Activated naive CD4-positive, alpha-beta T cell (primary cell): ENCODE results near the gene TTC28.
"Not testable (repeated sequence)": the region's sequence is repeated elsewhere in the genome, so short reads cannot be mapped to it uniquely, and the experiment has no call there.

Experiments used
- DNase-seq, 4 experiments: peaks; one replicate each; lab custom pipeline; 2025; lab: John Stamatoyannopoulos, UW

Gene TTC28

DNA sequence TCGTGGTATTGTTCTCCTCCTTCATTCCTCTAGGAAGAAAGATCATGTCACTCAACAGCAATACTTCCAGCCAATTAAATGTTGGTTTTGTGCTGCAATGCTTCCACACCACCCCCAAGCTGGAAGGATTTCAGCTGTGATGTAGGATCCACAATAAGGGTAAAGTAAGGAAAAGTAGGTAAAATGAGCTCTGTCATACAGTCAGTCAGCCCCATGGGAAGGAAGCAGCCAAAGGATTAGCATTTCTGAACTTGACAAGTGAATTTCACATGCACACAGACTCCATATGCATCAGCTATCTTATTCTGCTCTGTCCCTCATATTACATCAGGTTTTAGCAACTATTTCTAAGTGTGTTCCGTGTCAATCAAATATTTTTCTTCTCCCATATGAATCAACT, 197.9 kb downstream of the TTC28 start:
- DNase-seq: no peak

DNA sequence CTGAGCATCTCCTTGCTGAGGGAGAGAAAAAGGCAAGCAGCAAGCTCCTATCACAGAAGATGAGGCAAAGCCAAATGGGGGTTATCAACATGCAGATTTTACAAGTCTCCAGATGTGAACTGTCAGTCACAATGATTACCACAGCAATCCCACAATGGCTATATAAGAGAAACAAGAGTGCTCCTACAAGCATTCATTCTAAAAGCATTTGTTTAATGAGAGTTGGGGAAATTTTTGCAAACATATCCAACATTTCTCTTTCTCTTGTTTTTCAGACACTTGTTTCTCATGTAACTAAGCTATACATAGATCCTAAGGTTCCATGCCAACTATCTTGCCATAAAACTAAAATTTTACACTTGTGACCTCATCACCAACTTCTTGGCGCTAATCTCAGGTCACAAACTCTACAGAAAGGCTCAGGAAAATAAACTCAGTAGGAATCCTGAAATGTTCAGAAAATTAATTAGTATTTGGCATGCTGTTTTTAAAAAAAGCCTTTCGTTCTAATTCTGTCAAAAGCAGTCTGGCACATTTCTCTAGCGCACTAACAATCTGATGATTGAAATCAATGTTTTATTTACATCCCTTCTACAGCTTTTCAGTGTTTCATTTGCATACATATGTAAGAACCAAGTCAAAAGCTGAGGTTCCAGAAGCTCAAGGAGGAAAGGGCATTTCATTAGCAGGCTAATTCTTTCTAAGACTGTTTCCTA, 199.5 kb downstream of the TTC28 start:
- no peak for DNase-seq

DNA sequence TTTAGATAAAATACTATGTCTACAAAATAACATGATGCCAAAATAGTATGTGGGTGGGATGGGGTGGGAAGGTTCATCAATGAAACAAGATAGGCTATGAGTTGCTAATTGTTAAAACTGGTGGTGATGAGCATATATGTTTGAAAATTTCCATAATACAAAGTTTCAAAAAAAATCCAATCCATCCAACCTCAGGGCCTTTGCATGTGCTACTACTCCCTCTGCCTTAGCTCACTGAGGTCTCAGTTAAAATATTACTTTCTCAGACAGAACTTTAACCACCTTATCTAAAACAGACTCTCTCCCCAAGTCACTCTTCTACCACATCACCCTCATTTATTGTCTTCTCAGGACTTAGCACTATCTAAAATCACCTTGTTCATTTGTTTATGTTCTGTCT, 201.1 kb downstream of the TTC28 start:
- DNase-seq: no peak

DNA sequence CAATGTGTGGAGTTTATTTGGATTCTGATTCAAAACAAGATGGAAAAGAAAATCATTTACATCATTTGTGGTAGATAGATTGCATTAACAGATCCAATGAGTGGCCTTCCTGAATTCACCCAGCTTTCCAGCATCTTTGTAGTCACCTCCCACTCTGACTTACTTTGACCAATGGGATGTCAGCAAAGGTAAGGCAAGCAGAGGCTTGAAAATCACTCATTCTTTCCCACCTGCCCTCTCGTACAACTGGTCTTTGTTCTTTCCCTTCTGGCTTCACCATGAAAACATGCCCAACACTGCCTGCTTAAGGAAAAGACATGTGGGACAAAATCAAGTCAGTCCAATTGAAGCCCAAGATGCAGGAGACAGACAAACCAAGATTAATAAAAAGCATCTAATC, 202.1 kb downstream of the TTC28 start:
- DNase-seq: no peak

DNA sequence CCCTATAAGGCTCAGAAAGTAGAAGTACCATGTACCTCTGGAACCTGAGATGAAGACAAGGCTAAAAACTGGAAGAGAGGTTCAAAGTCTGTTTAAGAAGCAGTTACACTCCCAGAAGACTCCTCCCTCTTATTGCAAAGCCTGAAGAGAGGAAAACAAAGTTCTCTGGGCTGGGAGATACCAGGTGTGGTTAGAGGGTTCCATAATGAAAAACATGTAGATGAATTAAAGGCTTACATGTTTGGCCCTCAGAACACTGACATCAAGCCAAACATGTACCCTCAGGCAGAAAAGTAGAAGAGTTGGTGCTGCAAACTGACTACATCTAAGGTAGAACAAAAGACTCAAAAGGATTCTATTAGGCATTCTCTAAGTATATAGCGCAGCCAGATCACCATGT, 205.3 kb downstream of the TTC28 start:
- DNase-seq: no peak

DNA sequence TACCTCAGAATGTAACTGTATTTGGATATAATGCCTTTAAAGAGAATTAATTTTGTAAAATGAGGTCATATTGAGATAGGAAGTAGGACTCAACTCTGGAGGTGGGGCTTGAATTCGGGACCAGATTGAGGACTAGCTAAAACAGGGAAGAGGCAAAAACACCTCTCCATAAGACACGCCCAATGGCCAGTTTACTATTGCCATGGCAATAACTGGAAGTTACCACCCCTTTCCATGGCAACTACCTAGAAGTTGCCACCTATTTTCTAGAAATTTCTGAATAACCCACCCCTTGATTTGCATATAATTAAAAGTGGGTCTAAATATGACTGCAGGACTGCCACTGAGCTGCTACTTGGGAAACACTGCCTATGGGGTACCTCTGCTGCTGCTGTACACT, 206.4 kb downstream of the TTC28 start:
- no peak for DNase-seq

DNA sequence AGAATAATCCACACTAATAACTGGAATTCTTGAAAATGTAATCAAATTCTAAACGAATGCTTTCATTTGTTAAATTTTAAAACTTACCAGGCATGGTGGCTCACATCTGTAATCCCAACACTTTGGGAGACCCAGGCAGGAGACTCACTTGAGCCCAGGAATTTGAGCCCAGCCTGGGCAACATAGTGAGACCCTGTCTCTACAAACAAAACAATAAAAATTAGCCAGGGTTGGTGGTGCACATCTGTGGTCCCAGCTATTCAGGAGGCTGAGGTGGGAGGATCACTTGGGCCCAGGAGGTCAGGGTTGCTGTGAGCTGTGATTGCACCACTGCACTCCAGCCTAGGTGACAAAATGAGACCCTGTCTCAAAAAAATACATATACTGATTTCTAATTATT, 212.6 kb downstream of the TTC28 start:
- DNase-seq: not testable (repeated sequence)

DNA sequence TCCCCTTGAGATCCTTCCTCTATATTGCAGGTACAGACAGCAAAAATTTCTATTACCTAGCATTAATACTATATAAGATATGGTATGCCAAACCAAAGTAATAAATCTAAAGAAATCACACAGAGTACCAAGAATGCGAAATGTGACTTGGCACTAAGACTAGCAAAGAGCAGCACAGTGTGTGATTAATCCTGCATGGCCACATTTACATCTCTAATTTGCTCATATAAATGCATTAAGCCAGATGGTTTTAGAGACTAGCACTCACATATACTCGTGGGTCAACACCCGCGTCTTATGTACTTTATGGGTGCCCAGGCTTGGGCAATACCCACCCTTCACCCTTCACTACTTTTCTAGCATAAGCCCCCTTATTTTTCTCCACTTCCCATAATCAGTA, 213.2 kb downstream of the TTC28 start:
- no peak for DNase-seq

DNA sequence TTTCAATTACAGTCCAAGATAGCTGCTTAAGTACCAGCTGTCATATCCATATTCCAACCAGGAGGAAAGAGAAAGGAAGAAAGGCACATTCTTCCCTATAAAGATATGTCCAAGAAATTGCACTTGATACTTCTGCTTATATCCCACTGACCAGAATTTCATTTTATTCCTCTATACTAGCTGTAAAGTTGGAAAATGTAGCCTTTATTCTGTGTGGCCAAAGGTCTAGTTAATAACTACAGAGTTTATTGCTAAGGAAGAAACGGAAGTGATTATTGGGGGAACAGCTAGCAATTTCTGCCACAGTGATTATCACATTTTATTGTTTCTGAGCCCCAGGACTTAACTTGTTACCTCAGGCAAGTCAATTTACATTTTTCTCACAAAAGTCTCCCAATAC, 213.8 kb downstream of the TTC28 start:
- DNase-seq: no peak

DNA sequence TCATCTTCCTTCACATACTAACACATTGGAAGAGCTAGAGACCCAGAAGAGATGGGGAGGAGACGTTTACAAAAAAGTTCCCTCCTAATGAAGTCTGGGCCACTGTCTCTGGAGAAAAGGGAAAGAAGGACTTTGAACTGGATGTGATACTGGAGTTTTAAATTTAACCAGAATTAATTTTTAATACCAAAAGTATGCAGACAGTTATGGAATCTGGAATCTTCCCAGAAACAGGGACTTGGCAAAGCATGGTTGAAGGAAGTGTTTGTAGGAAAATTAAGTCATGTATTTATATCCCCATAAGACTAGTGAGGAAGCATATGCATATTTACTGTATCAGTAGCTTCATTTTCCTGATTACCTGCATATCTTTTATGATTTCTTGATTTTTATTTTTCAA, 215.5 kb downstream of the TTC28 start:
- DNase-seq: no peak

DNA sequence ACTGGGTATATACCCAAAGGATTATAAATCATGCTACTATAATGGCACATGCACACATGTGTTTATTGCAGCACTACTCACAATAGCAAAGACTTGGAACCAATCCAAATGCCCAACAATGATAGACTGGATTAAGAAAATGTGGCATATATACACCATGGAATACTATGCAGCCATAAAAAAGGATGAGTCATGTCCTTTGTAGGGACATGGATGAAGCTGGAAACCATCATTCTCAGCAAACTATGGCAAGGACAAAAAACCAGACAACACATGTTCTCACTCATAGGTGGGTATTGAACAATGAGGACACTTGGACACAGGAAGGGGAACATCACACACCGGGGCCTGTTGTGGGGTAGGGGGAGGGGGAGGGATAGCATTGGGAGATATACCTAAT, 216.2 kb downstream of the TTC28 start:
- not testable (repeated sequence) for DNase-seq

DNA sequence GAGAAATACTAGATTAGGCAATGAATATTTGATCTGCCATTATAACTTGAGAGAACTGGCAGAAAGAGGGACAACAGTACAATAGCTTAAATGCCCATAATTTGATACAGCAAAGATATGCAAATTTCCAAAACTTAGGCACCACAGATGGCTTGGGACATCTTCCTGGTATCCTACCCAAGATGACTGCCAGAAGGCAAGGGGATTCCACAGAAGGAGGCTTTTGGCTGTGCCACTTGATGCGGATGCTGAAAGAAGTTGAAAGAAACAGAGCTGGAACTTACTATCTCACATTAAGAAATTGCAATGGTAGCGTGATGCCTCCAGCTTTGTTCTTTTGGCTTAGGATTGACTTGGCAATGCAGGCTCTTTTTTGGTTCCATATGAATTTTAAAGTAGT, 216.7 kb downstream of the TTC28 start:
- DNase-seq: no peak

DNA sequence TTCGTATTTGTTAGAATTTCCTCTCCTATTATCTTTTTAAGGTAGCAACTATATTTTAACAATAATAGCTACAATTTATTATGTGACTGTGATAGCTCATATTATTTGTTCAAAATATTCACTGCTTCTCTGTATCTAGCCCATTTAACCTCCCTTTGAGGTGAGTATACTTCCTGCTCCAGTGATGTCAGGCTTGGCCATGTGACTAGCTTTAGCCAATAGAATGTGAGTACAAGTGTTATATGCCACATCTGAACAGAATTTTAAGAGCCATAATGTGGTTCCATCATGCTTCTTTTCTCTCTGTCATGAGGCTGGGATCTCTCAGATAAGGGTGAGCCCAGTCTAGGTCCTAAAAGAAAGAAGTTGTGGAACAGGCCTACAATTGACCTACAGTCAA, 217.6 kb downstream of the TTC28 start:
- DNase-seq: no peak

DNA sequence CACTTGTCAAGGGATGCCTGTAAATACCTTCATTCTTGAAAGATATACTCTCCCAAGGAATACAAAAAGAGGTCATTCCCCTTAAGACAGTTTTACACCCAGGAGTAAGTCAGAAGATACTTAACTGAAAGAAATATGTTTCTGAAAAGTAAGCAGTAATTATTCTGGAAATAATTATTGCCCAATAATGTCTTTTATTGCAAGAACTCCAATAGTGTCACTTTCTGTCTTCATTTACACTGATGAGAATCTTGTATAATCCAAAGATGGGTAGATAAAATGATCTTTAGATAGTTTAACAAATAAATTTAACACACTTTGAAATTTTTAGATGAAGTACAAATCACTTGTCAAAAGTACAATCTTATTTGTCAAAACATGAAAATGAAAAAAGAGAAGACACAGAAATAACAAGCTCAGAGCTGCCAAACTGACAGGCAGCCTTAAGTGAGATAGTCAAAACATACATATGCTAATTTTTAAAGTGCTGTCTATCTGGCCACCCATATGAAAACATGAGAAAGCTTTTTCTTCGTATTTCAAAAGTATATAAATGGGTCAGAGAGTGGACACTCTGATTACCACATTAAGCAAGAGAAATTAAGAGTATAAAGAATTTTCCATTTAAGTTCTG, 225.1 kb downstream of the TTC28 start:
- DNase-seq: no peak

DNA sequence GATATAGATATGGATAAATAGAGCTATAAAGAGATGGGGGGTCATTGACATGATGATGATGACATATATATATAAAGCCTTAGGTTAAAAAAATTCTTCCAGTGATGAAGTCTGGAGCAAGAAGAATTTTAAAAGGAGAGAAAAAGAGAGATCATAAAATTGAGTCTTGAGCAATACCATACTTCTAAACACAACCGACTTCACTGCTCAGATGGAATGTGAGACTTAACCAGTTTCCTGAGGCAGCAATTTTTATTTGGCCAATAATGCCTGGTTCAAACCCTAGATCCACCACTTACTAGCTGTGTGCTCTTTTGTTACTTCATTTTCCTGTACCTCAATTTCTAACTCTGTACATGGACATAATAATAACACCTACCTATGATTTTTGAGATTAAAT, 229.5 kb downstream of the TTC28 start:
- DNase-seq: no peak

DNA sequence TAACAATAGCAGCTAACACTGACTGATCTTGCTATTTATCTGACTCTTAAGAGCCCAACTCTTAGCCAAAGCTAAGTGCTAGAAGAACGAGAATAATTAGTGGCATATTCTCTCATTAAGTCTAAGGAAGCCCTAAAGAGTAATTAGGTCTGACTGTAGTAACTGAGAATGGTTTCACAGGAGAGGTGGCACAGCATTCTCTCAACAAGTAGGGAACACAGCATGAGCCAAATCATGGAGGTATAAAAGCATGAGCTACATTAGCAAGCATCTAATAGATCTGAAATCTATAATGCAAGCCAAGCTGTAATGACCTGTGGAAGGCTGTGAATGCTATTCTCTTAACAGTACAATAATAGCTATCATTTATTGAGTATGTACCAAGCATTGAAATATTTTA, 230.6 kb downstream of the TTC28 start:
- DNase-seq: no peak

DNA sequence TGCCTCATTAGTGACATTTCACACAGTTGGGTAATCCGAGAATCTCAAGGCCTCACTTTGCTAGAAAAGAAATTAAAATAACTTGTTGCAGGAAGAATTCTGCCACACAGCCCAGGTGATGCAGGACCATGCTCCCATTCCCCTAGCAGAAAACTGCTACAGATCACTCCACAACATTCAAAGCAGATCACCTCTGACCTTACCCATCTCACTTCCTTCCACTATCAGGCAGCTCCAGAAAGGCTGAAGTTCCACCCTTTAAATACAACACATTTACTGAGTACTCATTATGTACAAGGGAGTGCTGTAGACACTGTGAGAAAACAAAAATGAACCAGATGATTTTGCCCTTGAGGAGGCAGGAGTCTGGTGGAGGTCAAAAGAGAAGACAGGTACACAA, 231.0 kb downstream of the TTC28 start:
- no peak for DNase-seq

DNA sequence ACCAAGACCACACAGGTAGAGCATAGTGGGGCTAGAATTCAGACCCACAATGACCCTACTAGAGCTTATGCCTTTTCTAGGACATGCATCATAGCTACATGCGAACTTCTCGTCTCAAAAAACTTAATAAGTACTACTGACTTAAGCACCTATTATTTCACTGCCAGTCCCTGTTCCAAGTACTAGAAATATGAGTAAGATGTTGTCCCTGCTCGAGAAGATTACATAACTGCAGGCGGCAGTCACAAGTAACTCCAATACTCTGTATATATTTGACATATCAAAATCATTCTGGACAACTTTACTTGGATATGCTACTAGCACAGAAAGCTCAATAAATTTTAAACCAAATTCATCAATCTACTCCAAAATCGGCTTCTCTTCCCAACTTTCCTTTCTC, 235.0 kb downstream of the TTC28 start:
- no peak for DNase-seq

DNA sequence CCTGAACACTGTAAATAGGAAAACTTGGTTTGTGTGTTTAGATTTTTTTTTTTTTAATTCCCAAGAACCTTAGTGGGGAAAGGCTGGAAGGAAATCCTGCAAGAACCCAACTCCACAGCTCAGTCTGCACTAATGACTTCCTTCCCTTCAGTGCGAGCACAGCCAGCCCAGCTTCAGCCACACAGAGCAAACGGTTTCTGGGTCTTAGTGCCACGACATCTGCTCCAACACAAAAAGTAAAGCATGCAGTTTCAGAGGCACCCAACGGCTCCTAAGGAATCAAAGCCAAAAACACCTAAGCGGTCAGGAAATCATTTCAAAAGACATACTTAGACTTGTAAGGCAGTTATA, 236.1 kb downstream of the TTC28 start:
- DNase-seq: peak in 3 of 4 experiments; percentile 1 to 9 (median 2)

DNA sequence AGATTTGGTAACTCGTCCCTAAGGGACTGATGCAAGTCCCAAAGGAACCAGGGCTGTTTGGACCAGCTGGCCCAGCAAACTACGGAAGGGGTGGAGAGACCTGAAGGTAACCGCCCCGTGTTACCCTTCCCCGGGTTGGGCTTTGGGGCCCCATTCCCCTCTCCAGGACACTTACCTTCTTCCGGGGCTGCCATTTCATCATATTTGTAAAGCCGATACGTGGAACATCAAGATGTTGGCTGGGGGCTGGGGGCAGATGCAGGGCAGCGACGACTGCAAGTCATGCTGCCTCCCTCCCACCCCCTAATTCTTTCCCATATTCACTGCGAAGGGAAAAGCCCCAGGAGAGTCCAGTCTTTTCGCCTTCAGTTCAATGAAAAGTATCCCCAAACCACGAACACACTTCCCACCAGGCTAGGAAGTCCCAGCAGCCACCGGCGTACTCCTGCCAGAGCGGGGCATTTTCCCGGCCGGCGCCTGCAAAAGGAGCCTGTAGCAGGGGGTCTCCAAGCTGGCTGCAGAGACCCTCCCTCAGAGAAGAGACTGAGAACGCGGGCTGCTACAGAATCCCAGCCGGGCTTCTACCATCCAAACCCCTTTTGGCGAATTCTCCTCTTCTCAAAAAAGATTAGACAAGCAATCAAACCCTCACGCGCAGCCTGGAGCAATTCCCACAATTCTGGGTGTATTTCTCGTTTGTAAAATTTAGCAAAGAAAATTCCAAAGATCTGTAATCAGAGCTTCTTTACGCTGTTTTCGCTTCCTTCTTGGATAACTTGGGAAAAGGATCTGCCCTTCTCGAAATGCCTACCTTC, 236.7 kb downstream of the TTC28 start:
- peak in 1 of 4 experiments; percentile 16 for DNase-seq

DNA sequence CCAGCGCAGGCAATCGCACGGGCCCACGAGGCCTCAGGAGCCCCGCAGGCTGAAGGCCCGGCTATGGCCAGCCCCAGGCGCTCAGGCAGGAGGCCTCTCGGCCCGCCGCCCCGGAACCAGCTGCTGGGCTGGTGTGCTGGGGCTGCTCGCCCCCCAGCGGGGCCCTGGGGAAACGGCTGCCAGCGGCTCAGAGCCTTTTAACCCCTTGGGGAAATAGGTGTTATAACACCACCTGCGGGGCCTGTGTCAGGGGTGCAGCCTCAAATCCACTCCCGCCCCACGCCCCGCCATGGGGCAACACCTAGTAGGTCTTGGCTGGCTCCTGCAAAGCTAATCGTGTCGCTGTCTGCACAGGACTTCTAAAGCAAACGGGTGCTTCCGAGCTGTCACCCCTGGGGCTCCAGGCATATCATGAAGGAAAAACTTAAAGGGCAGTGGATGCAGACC, 237.4 kb downstream of the TTC28 start:
- peak; percentile 28 to 72 (median 42) for DNase-seq

DNA sequence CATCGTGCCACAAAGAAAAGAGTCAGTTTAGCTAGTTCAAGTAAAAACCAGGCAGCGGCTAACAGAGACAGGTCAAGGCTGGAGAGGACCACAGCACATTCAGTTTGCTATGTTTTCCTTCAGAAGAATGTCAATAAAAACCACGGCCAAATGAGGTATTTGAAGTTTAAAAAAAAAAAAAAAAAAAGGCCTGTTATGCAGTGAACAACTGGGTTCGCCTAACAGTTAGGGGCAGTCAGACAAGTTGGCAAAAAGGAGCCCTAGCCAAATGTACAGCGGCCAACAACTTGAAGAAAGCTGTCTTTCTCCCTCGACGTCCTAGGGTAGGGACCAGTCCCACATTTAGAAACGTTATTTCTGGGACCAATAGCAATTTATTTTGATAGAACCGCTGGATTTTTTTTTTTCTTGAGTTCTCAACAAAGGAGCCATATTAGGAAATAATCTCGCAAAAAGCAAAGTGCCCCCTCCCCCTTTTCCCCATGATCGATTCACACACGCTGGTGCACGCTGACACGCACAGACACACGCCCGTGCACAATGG, 237.8 kb downstream of the TTC28 start:
- DNase-seq: no peak
